Breast epithelium (tissue), 3 donors: ENCODE results near the gene BRAP.

ENCODE experiments used
- CTCF ChIP-seq, 3 donors: fragments of 450-650 bp; IDR thresholded peaks; one replicate each; pipeline ENCODE4 v1.5.1; 2016 to 2017; ENCODE audit warnings: antibody characterized with exemption in 3 of 3, mild to moderate bottlenecking in 3 of 3, moderate library complexity in 3 of 3
- POLR2AphosphoS5 ChIP-seq, 3 donors: sonication (generic); formaldehyde crosslinking; IDR thresholded peaks; one replicate each; pipeline ENCODE4 v1.6.1; 2017; ENCODE audit warnings: antibody characterized with exemption in 3 of 3

GRCh38 chr12:111655356-111655755 lies 30.4 kb downstream of the BRAP start:
- TF ChIP-seq CTCF (IDR thresholded peaks at IDR 0.05) = no peak
- TF ChIP-seq POLR2AphosphoS5 (IDR thresholded peaks at IDR 0.05) = no peak
